ENCODE data around the gene MAPKAP1.
A peak's percentile ranks its signal among the peaks of the same experiment; 100 is the strongest.

The MAPKAP1 gene

GRCh38 chr9:125638239-125639045, 68.6 kb downstream of the MAPKAP1 start:
- no peak overlapping the region for H3K27ac ChIP-seq
- no peak for TF ChIP-seq ZFX (IDR thresholded peaks at IDR 0.05)
- TF ChIP-seq, protein P1, sequence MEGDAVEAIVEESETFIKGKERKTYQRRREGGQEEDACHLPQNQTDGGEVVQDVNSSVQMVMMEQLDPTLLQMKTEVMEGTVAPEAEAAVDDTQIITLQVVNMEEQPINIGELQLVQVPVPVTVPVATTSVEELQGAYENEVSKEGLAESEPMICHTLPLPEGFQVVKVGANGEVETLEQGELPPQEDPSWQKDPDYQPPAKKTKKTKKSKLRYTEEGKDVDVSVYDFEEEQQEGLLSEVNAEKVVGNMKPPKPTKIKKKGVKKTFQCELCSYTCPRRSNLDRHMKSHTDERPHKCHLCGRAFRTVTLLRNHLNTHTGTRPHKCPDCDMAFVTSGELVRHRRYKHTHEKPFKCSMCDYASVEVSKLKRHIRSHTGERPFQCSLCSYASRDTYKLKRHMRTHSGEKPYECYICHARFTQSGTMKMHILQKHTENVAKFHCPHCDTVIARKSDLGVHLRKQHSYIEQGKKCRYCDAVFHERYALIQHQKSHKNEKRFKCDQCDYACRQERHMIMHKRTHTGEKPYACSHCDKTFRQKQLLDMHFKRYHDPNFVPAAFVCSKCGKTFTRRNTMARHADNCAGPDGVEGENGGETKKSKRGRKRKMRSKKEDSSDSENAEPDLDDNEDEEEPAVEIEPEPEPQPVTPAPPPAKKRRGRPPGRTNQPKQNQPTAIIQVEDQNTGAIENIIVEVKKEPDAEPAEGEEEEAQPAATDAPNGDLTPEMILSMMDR (conservative IDR thresholded peaks at IDR 0.05) = no peak

DNA sequence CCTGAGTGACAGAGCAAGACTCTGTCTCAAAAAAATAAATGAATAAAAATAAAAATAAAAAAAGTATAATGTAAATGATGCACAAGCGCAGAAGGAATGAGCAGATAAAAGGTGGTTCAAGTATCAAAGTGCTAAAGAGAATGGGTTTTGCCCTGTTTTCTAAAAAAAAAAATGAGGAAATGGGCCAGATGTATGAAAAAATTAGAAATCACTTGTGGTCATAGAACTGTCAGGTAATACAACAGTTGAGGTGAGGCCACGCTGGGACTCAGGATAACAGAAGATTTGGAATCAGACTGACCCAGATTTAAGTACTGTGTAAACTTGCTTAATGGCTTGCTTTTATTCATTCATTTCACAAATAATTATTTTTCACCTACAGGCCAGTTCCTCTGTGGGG, 69.8 kb downstream of the MAPKAP1 start:
- no peak for TF ChIP-seq ZFX (IDR thresholded peaks at IDR 0.05)
- TF ChIP-seq, protein P1 (conservative IDR thresholded peaks at IDR 0.05) = no peak
- no peak overlapping the region for H3K27ac ChIP-seq

DNA sequence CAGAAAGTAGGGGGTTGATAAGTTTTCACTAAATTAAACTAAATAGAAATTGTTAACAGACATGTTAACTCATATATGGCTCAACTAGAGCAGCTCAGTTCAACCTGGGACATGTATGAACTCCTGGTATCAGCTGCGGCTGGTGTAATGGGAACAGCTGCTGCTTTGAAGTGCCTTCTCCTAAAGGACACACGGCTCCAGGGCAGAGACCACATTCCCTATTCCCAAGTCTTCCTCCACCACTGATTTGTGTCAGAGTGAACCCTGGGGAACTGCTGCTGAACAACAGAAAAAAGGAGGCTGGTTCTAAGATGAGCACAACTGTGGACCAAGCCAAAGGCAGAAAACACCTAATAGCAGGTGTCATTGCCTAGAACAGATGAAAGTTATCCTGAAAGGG, 71.1 kb downstream of the MAPKAP1 start:
- no peak for TF ChIP-seq ZFX (IDR thresholded peaks at IDR 0.05)
- TF ChIP-seq, protein P1 (conservative IDR thresholded peaks at IDR 0.05) = no peak
- no peak overlapping the region for H3K27ac ChIP-seq

DNA sequence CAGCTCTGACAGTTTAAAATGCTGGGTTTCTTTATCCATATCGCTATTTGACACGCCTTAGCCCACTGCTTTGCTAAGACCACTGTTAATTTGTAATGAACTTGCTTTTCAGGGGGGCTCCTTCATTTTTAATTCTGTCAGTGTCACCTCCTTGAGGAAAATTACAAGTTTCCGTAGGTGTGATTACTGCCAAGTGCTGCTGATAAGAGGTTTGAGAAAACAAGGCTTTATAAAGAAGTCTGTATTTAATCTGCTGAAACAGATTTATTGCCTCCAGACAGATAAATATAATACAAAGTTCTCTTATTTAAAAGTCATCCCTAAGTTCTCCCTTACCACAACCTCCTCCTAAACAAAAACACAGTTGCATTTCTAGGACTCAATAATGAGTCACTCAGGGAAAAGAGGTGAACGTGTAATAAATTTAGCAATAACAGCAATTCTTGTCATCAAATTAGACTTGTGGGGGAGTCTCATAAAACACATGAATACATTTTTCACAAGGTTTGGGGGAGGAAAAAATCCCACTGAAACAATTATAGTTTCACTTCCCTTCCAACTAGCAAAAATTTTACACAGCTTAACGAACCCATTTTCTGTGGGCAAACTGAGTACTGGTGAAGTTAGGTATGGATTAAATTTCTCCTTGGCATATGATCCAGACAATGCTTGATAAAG, 72.8 kb downstream of the MAPKAP1 start:
- no peak overlapping the region for H3K27ac ChIP-seq
- TF ChIP-seq, protein P1 (conservative IDR thresholded peaks at IDR 0.05) = no peak
- TF ChIP-seq ZFX (IDR thresholded peaks at IDR 0.05) = no peak

GRCh38 chr9:125633116-125633745, 73.8 kb downstream of the MAPKAP1 start:
- peak overlapping the region; percentile 53; the same call in 1 of the 2 replicates for H3K27ac ChIP-seq
- TF ChIP-seq, protein P1 (conservative IDR thresholded peaks at IDR 0.05) = no peak
- TF ChIP-seq ZFX (IDR thresholded peaks at IDR 0.05) = no peak

DNA sequence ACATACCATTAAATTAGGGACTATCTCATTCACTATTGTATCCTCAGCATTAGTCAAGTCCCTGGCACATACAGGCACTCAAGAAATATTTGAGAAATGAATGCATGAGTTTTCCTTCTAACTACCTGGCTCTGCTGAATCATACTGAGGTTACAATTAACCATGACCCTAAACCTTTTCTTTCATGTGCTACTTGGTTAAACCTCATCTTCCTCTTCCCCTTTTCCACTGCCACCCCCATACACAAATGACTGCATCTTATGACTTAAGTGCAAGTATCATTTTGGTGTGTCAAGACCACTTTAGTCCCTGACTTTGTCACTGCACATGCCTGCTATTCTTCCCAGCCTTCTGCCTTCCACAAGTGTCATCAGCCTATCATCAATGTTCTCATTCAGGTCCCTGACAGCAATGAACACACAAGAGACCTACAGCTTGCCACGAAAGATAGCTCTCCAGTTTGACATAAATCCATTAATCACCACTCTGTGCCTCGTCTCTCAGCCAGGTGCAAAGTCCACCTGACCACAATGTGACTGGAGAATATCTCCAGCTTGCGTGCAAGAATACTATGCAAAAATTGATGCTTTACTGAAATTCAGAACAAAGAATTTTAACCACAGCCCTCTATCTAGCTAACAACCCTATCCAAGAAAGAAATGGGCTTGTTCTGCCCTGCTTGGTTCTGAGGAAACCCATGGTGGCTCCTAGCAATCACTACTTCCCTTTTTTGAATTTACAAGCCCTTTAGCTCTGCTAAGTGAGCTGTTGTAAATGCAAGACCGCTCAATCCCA, 74.5 kb downstream of the MAPKAP1 start:
- peak overlapping the region; percentile 53; the same call in 1 of the 2 replicates for H3K27ac ChIP-seq

More for the DNA sequence above, 74.5 kb downstream of the MAPKAP1 start:
- TF ChIP-seq, protein P1 (conservative IDR thresholded peaks at IDR 0.05) = 0 out of 2 replicates have a peak, but pooled peaks have one; percentile 6
- no peak for TF ChIP-seq ZFX (IDR thresholded peaks at IDR 0.05)

Data from C4-2B (cell line).